Hematopoietic multipotent progenitor cell treated with erythropoietin and hydrocortisone succinate and interleukin-3 and kit ligand, for 8 days (in vitro differentiated cells): ENCODE data around the gene HSD11B1.
A peak's percentile ranks its signal among the peaks of the same experiment; 100 is the strongest.

Experiments
- DNase-seq: peaks from one replicate; pipeline ENCODE4 v3.0.0-alpha.2; 2015

Gene HSD11B1

DNA sequence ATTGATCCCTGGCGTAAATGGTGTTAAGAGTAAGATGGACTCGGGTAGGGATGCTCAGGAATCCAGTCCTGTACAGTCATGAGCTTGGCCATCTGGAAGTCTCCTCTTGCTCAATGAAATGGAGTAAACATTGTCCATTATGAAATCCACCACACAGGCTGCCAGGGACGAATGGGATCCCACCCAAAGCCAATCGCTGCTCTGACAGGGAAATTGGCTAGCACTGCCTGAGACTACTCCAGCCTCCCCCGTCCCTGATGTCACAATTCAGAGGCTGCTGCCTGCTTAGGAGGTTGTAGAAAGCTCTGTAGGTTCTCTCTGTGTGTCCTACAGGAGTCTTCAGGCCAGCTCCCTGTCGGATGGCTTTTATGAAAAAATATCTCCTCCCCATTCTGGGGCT is at the start of gene HSD11B1:
HSD11B1 (plus strand) TSS at position 263 of the 400 bp plus-strand sequence; CDS start at position 360, 97 bp downstream.
- no peak for DNase-seq

- no peak for DNase-seq
Observed at GRCh38 chr1:209655411-209656231, 49.0 kb upstream of the HSD11B1 start.

GRCh38 chr1:209657140-209657879 is 47.3 kb upstream of the HSD11B1 start:
- DNase-seq = no peak

DNA sequence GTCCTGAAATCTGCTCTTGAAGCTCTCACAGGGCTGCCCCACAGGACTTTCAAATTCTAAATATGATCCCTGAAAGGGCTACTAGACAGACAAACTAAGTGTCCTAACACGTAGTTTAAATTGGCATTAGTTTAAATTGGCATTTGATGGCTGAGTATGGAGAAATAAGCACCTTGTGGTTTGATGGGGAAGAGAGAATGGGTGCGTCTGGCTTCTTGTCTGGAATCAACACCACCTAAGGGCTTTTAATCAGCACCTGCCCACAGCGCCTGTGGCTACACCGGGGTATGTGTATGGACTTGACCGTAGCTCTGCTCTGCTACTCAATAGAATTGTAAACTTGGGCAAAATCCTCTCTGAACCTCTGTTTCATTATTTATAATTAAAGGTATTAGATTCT is 46.7 kb upstream of the HSD11B1 start:
- DNase-seq = no peak

DNA sequence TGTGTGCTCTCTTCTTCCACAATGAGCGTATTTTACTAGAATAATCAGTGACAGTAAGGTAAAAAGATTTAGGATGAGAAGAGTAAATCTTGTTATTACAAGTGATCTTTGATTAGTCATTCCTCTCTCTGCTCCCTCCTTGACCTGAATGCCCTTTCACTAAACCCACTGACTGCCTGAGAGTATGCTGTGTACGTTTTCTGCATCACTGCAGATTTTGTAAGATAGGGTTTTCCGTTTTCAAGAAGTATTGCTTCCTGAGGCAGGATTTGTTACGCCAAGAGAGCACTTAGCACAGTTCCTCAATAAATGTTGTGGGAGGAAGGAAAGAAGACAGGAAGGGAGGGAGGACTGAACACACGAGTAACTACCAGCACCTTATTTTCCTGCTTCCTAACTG is 44.7 kb upstream of the HSD11B1 start:
- no peak for DNase-seq

GRCh38 chr1:209661071-209661470 is 43.6 kb upstream of the HSD11B1 start:
- no peak for DNase-seq

- no peak for DNase-seq
Observed at GRCh38 chr1:209662879-209663327, 41.7 kb upstream of the HSD11B1 start.

DNA sequence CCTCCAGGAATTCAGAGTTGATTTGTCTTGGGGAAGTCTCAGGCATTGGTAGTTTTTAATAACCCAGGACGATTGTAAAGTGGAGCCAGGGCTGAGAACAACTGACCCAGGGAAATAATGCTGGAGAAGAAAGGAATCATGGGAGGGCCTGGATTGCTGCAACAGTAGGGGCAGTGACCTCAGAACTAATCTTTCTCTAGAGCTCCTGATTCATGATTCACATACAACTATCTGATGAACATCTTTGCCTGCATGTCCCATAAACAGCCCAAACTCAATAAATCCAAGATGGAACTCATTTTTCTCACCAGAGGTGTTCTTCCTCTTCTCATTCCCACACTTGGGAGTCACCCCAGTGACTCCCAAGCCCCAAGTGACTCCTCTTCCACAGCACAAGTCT is 37.5 kb upstream of the HSD11B1 start:
- DNase-seq = no peak

DNA sequence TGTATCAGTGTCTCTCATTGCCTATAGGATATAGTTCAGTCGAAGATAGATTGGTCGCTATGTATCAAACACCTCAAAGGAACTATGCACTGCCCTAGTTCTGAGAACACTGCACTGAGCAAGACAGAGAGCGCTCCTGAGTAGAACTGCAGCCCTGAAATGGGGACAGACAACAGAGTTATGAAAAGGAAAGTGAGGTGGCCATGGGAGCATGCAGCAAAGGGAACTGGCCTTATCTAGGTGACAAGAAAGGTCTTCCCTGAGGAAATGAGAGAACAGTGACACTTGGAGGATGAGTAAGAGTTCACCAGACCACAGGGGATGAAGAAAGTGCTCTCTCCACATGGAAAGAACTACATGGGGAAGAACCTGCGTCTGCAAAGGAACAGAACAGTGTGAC is 36.9 kb upstream of the HSD11B1 start:
- no peak for DNase-seq

DNA sequence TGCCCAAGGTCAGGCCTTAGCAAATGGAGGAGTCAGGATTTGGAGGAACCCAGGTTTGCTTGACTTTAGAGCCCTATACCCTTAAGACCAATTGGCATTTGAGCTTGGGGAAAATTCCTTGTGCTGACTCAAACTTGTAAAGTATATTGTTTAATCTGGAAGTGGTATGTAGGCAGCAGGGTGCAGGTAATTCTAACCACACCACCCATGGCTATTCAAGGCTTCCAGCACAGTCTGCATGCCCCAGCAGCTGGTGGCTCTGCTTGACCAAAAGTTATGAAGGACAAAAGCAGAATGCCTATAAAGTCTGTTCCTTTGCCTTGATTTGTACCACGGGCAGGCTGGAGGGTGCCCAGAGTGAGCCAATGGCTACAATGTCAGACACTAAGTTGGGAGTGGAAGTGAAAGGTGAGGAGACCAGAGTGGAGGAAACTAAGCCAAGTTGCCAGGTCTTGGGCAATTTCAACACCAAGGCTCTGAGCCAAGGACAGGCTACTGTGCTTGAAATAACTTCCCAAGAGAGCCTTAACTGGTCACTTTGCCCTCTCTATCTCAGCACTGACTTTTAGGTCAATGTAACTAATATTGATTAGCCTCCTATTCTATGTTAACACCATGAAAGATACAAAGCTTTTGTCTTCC is 34.1 kb upstream of the HSD11B1 start:
- no peak for DNase-seq

DNA sequence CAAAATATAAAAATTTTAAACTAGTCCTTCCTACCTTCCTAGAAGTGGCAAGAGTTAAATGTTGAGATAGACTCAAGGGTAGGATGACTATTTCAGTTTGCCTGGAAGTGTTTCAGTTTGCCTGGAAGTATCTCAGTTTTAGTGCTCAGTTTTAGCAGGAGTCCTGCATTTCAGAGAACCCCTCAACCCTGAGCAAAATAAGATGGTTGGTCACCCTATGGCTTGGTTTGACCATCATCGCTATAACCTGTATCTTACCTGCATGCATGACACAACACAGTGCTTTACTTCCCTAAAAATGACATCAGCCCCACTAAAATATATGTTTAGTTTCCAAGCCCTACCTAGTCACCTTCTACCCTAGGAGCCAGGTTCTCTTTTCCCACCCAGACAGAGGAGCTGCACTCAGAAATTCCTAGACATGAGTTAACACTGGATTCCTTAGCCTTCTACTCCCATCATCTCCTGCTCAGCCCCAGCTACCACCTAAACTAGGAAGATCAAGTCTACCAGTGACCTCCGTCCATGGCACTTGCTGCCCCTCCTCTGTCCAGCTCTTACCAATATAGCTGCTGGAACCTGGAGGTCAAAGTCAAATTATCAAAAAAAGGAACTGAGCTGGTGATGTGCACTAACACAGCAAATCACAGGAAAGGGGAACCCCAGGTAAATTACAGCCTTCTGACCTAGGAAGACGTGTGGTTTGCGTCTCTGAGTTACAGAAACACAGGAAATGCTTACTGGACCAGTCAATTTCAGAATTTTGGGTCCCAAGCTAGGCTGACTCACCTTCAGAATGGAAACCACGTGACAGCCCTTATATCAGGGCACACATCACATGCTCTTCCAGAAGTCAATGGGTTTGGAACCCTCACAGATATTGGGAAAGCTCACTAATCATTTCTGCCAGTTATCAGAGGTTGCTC is 31.7 kb upstream of the HSD11B1 start:
- DNase-seq = no peak

DNA sequence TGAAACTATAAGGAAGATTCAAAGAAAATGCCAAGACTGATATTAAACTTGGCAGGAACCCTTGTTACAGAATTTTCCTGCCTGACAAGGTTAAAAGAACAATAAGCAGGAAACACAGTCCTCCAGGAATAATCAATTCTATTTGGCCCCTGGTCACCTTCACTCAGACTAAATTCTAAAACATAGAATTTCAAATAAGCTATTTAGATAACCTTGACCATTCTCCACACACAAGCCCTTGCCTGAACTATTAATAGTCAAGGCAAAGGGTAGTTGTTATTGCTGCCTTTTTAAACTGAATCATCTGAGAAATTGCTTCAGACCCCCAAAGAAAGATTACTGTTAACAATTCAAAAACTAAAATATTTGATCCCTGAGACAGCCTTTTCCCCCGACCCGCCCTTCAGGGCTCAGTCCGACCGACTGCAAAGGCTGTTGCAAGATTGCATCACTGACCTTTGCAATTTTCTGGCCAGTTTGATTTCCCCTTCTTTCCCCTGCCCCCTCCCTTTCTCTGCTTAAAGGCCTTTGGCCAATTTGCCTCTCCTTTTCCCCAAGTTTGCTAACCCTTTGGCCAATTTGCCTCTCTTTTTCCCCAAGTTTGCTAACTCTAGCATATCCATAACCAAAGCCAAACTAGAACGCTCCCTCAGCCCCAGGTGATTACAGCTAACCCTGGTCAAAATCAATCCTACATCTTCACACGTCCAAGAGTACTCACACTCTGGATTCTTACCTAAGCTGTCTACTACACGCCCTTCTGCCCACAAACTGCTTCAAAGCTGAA is 30.8 kb upstream of the HSD11B1 start:
- no peak for DNase-seq

- DNase-seq = peak; percentile 52
Observed at GRCh38 chr1:209674957-209675564, 29.6 kb upstream of the HSD11B1 start, which contains the start of gene G0S2. TSS of gene G0S2 (plus strand) at chr1:209675412. CDS start at chr1:209675685, 273 bp downstream.

DNA sequence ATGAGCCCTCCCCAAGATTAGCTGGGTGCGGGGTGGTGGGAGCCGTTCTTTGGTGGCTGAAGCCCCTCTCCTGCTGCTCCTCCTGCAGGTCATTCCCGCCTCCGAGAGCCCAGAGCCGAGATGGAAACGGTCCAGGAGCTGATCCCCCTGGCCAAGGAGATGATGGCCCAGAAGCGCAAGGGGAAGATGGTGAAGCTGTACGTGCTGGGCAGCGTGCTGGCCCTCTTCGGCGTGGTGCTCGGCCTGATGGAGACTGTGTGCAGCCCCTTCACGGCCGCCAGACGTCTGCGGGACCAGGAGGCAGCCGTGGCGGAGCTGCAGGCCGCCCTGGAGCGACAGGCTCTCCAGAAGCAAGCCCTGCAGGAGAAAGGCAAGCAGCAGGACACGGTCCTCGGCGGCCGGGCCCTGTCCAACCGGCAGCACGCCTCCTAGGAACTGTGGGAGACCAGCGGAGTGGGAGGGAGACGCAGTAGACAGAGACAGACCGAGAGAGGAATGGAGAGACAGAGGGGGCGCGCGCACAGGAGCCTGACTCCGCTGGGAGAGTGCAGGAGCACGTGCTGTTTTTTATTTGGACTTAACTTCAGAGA is 29.0 kb upstream of the HSD11B1 start:
- DNase-seq = no peak

- no peak for DNase-seq
Observed at GRCh38 chr1:209678981-209679539, 25.6 kb upstream of the HSD11B1 start.

DNA sequence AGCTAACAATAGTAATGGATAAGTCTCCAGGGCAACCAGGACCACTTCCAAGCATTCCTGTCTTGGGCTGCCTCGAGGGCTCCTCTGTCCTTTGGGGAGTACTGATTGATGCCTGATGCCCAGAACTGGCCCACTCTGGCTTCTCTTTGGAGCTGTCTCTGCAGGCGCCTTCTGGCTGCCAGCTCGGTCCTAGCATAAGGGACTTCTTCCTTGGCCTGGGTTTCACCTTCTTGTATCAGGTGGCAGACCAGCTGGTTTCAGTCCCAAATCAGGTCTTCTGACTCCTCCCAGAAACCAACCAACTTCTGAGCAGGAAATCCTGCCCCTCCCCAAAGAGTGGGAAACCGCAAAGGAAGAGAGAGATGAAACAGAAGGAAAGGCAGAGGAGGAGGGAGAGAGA is 18.8 kb upstream of the HSD11B1 start:
- DNase-seq = no peak

GRCh38 chr1:209686322-209686721 is 18.3 kb upstream of the HSD11B1 start:
- DNase-seq = peak; percentile 66

DNA sequence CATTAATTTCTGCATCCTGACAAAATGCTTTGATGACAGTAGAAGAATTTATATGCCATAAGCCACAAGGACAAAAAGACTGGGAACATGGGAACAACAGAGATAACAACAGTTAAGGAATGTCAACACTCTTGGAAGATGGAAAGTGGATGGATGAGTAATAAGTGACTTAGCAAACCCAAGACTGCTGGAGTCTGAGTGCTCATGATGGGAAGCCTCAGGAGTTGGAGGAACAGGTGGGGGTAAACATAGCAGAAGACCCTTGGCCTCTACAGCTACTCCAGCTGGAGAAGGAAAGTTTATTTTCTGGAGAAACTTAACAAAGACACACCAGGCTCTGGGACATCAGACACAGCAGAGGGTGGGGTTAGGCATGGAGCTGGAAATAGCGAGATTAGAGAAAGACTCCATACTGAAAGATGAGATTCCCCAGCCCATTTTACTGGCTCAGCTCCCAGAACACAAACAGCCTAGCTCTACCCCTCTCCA is 15.9 kb upstream of the HSD11B1 start:
- DNase-seq = peak; percentile 85

GRCh38 chr1:209689477-209689876 is 15.2 kb upstream of the HSD11B1 start:
- DNase-seq = peak; percentile 84

- no peak for DNase-seq
Observed at GRCh38 chr1:209691237-209691636, 13.4 kb upstream of the HSD11B1 start.
